M059J (cell line): ENCODE measurements around the gene INO80. TPM values are rescaled to one million over a fixed set of nuclear protein-coding genes. Genes with fewer than 3 reads are reported as not detected.
"Not testable (repeated sequence)": the region's sequence is repeated elsewhere in the genome, so short reads cannot be mapped to it uniquely, and the experiment has no call there.

Experiments used
- DNase-seq: peaks from one replicate; pipeline ENCODE4 v3.0.0-alpha.2; 2012; ENCODE audit warnings: low read depth
- total RNA-seq: library from RNA; depleted of rRNA; stranded (reverse); fragments of >200 nt; shearing (Covaris generic); gene quantifications from 2 replicates; pipeline ENCODE4 v1.2.3, GENCODE V29; 2014

INO80 gene
- total RNA-seq, 1 experiment from 2014 or later: 18.9 TPM

DNA sequence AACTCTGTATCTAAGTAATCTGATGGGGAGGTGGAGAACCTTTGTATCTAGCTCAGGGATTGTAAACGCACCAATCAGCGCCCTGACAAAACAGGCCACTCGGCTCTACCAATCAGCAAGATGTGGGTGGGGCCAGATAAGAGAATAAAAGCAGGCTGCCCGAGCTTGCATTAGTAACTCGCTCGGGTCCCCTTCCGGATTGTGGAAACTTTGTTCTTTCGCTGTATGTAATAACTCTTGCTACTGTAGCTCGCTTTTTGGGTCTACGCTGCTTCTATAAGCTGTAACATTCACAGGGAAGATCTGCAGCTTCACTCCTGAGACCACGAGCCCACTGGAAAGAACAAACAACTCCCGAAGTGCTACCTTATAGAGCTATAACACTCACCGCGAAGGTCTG is 153.8 kb downstream of the INO80 start:
- DNase-seq: not testable (repeated sequence)

DNA sequence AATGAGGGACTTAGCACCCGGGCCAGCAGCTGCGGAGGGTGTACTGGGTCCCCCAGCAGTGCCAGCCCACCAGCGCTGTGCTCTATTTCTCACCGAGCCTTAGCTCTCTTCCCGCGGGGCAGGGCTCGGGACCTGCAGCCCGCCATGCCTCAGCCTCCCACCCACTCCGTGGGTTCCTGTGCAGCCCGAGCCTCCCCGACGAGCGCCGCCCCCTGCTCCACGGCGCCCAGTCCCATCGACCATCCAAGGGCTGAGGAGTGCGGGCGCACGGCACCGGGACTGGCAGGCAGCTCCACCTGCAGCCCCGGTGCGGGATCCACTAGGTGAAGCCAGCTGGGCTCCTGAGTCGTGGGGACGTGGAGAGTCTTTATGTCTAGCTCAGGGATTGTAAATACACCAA is 154.3 kb downstream of the INO80 start:
- DNase-seq: not testable (repeated sequence)

DNA sequence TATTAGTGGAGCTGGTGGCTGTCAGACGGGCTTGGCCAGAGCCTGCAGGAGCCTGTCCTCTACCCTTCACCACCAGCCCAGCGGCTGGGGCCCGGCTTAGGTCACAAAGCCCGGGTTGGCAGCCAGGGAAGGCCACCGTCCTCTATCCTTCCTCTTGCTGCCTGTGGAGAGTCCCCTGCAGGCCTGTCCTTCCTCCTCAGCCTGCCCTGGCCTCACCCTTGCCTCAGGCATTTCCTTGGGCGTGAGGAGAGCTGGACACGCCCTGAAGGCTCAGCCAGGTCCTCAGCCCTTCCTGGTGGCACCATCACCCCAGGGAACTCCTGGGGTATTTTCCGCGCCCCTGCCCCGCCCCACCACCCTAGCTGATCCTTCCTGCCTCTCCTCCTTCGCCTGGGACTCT is 155.2 kb downstream of the INO80 start:
- no peak for DNase-seq

DNA sequence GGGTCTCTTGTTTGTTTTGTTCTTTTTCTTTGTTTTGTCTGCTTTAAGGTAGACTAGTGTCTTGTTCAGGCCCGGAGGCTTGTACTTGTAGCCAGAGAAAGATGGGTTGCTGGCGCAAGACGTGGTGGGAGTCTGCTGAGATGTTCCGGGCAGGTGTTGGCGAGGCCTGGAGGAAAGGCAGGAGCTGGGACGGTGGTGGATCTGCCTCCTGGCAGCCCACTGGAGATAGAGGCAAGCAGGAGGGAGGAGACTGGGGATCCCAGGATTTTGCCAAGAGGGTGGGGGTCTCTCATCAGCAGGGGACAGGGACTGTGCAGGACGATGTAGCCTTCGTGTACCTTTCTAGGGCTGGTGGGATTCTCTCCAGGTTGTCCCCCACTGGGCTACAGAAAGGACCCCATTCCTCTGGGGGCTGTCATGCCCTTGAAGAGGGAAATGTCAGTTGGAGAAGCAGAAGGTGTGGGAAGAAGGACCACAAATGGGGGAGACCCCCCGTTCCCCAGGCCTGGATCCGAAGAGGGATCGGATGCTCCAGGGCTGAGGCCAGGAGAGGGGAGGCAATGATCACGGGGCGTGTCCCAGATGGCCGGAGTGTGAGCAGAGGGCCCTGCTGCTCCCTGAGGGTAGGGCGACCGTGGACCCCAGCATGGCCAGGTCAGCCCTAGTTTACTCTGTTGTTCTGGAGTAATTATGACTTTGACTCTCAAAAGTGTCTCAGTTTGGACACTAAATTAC is 155.8 kb downstream of the INO80 start:
- no peak for DNase-seq

DNA sequence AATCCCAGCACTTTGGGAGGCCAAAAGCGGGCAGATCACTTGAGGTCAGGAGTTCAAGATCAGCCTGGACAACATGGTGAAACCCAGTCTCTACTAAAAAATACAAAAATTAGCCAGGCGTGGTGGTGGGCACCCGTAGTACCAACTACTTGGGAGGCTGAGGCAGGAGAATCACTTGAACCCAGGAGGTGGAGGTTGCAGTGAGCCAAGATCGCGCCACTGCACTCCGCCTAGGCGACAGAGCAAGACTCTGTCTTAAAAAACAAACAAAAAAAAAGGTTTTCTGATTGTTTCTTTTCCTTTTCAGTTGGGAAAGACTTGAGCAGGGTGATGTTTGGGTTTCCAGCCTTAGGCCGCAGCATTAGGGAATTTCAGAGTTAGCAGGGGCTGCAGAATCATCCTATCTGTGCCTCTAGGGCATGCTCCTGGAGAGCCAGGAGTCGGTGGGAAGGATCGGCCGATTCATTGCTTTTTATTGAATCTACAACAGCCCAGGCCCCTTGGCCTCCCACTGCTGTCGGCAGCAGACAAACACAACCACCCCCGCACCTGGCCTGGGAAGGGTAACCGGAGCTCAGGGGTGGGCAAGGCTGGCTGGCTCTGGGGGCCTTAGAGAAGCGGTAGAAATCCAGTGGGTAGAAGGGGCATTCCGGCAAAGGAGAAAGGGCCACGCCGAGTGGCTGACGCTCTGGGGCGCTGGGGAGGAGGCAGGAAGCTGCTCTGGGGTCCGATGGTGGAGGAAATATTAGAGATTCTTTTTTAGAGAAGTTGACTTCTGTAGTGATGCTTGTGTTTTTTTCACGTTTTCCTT is 156.5 kb downstream of the INO80 start:
- DNase-seq: no peak

DNA sequence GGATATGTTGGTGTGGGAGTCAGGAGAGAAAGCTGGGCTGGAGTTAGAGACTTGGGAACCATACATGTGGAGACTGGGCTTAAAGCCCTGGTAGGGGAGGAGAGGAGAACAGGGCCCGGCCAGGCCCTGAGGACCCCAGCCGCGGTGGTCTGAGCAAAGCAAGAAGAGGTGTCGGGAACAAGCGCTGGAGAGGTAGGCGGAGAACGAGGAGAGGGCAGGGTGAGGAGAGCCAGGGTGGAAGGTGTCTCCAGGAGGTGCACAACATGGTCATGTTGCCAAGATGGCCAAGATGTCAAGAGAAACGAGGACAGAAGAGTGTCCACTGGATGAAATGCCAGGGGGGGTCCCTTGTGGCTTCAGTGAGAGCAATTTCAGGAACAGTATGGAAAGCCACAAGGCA is 157.4 kb downstream of the INO80 start:
- no peak for DNase-seq

DNA sequence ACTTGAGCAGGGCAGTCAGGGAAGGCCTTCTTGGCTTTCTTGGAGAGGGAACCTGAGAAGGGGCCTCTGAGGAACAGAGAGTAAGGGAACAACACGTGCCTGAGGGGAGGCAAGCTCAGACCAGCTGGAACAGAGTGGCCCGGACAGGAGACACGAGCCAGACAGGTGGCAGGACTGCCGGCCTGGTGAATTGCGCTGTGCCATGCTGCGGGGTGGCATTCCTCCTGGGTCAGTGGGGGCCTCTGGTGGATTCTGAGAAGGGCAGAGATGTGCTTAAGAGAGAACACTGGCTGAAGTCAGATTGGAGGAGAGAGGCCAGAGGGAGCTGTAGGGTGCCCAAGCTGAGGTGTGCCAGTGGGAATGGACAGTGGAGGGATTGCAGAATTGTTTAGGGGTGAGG is 157.9 kb downstream of the INO80 start:
- no peak for DNase-seq

DNA sequence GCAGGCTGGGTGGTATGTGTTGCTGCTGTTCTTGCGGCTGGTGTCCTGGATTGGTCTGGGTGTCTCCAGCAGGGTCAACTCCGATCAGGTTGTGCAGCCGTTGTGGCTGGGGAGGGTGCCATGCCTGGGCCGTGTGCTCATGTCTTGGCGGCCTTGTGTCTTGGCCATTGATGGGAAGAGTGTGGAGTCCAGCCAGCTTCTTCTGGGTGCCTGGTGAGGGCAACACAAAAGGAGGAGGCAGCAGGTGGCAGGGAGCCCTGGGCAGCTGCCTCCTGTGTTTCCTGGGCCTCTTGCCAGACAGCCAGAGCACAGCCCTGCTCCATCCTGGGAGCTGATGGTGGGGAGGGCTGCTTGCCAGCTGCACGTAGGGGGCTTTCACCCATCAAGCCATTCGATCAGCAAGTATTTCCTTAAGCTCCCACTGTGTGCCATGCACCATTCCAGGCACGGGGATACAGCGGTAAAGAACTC is 158.5 kb downstream of the INO80 start:
- DNase-seq: peak; percentile 28

DNA sequence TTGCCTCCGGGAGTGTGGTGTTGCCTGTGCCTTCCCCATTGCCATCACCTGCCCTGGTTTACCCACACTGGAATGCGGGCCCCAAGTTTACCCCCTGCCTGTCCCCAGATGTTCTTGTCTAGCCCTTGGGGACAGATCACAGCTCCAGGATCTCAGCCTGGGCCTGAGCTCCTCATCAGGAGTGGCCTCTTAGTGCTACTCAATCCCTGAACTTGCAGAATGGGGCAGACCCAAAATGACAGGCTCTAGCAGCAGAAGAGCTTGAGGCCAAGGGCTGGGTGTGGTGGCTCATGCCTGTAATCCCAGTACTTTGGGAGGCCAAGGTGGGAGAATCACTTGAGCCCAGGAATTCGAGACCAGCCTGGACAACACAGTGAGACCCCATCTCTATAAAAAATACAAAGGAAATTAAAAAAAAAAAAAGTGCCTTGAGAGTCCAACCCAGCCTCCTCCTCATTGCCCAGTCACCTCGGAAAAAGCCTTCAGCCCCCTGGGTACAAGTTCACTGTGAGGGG is 159.0 kb downstream of the INO80 start:
- no peak for DNase-seq

DNA sequence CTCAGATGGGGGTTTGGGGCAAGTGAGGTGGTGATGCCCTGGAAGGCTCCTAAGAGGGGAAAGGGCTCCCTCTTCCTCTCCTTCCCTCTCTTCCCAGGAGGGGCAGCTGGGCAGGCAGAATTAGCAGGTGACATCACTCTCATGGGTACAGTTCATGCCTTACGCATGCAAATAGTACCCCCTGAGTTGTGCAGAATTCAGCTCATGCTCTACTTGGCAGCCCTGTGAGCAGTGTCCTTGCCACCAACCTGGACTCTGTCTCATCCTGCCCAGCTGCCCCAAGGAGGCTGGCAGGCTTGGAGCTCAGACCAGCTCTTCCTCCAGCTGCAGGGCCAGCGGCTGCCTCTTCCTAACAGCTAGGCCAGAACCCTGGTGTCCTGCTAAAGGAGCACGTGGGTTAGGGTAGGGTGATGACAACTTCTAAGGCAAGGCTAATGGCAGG is 159.5 kb downstream of the INO80 start:
- DNase-seq: no peak

DNA sequence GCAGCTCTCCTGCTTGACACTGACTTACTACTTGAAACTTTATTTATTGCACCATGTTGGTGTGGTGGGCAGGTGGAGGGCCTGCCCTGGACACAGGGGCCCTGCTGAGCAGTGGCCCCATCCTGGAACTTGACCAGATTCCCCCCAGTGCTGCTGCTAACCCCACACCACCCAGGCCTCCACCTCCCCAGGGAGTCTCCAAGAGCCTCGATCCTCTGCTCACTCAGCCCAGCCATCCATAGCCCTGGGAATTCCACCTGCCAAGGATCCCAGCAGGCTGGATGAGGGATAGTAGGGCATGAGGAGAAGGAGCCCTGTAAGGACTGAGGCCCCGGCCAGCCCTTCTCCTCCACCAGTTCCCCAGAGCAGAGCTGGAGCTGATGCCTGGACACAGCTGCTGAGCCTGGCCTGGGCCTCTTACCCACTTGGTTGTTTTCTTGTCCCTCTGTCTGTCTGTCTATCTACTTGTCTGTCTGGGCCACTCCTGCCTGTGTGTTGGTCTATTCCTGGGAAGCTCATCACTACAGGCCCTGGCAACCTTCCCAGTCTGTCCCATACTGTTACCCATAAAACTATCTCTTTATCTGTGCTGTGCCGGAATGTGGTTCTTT is 160.0 kb downstream of the INO80 start:
- no peak for DNase-seq

DNA sequence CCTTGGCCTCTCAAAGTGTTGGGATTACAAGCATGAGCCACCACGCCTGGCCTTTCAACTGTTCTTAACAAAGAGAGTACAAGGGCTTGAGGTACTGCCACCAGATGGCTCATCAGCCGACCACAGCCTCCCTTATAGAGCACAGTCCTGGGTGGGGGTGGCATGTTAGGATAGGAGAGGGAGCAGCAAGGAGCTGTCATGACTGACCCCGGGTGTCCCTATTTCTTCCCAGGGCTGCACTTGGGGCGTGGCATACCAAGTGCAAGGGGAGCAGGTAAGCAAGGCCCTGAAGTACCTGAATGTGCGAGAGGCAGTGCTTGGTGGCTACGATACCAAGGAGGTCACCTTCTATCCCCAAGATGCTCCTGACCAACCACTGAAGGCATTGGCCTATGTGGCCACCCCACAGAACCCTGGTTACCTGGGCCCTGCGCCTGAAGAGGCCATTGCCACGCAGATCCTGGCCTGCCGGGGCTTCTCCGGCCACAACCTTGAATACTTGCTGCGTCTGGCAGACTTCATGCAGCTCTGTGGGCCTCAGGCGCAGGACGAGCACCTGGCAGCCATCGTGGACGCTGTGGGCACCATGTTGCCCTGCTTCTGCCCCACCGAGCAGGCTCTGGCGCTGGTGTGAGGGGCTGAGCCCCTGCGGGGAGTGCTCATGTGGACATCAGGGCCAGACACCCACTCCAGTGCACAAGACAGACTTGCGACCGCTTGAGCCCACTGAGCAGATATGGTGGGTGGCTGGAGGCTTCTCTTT is 160.8 kb downstream of the INO80 start:
- no peak for DNase-seq

DNA sequence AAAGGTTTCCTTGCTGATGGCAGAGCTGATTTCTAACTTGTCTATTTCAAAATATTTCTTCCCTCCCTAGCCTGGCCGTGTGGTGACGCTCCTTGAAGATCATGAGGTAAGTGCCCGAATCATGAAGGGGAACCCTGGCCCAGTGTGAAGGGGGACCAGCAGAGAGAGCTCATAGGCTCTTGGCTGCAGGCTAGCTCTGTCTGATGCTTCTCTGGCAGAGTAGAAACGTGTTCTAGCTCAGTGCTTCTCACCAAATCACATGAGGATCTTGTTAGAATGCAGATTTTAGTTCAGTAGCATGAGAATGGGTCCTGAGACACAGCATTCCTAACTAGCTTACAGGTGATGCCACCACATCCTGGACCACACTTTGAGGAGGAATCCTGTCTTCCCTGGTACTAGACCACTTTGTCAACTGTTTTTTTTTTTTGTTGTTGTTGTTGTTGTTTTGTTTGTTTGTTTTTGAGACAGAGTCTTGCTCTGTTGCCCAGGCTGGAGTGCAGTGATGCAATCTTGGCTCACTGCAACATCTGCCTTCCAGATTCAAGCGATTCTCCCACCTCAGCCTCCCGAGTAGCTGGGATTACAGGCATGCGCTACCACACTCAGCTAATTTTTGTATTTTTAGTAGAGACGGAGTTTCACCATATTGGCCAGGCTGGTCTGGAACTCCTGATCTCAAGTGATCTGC is 161.8 kb downstream of the INO80 start:
- DNase-seq: not testable (repeated sequence)

DNA sequence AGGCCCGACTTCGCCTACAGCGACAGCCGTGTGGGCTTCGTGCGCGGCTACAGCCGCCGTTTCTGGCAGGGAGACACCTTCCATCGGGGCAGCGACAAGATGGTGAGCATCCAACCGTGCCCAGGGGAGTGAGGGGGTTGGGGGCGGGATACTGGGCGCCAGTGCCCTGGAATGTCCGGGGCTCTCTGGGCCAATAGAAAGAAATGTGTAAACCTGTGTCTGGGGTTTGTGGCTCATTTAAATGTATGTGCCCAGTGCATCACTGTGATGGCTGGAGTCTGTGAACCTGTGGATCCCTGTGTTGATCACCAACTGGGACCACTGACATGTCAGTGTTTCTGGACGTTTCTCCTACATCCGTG is 162.4 kb downstream of the INO80 start:
- DNase-seq: no peak

DNA sequence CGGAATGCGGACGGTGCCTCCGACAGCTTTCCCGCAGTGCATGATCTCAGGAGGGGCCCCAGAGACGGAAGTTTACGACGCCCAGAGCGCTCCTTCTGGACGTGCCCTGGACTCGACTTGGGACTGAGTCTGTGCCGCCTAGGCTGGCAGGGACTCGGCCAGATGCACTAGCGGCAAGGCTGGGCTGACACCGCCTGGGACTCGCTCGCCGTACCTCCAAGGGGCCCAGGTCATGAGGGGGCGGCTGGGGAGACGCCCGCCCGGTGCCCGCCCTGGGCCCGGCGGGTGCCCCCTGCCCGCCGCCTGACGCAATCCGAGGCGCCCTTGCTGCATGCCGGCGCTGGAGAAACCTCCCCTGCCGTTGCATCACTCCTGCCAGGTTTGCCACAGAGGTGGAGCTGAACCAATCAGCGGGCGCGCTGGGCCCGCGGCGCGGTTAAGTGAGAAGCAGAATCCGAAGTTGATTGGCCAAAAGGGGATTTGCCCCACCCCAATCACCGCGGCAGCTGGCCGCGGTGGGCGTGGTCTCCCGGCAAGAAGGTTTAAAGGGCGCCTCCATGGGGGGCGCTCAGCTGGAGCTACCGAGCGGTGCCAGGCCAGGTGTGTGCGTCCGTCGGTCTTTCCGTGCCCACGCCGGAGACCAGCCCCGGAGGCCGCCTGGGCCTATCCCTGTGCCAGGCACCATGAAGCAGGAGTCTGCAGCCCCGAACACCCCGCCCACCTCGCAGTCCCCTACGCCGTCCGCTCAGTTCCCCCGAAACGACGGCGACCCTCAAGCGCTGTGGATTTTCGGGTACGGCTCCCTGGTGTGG is 163.0 kb downstream of the INO80 start, which contains the start of gene CHAC1:
CHAC1 (plus strand) TSS at position 571 of the 812 bp plus-strand sequence; CDS start at position 684, 113 bp downstream.
- peak; percentile 94 for DNase-seq

DNA sequence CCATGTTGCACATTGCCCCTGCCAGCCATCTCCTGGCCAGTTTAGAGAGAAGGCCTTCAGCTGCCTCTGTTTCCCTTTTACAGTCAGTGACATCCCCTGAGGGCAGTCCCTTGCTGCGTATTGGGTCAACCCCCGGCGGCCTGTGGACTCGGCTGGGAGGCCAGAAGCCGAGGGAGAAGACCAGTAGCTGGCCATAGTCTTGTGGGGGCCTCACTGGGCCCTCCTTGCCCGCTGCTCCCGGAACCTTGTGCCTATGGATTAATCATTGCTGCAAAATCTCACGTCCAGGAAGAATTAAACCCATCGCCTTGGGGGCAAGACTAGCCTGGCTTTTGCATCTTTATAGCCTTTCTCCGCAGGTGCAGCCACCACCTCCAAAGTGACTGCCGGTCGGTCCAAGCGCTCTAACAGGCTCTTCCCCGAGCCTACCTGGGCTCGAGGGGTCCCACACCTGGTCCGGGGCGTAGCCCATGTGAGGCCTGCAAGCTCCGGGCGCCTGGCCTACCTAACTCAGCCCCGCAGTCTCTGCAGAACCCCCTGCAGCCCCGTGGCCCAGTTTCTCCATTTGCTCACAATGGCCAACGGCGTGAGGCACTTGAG is 163.7 kb downstream of the INO80 start:
- no peak for DNase-seq

DNA sequence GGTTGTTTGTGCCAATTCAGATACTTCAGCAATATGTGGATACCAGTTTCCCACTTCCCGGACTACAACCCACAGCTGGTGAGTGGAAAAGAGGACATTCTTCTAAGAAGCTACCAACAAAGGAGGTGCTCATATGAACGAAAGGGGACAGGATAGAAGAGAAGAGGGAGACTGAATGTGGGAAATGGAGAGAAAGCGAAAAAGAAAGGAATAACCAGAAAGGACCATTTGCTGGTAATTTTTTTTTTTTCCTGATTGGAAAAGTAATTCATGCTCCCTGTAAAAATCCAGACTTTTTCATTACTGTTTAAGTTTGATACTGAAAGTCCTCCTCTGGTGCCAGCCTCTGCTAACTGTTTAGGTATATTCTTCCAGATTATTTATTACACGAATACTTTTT is 164.3 kb downstream of the INO80 start:
- no peak for DNase-seq

DNA sequence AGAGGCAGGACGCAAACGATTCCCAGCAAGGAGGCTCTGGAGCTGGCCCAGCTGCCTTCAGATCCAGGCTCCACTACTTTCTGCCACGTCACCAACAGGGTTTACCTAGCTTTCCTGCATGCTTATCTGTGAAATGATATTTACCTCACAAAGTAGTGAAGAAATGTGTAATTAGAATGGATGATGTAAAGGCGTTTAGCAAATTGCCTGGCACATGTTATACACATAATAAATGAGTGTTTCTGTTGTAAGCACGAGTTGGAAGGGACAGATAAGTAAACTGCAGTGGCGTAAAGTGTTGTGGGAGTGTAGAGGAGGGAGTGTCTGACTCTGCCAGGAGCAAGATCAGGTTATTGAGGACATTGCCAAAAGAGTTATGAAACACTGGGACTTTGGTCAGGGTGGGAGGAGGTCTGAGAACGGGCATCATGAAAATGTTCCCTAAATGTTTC is 166.3 kb downstream of the INO80 start:
- DNase-seq: no peak

DNA sequence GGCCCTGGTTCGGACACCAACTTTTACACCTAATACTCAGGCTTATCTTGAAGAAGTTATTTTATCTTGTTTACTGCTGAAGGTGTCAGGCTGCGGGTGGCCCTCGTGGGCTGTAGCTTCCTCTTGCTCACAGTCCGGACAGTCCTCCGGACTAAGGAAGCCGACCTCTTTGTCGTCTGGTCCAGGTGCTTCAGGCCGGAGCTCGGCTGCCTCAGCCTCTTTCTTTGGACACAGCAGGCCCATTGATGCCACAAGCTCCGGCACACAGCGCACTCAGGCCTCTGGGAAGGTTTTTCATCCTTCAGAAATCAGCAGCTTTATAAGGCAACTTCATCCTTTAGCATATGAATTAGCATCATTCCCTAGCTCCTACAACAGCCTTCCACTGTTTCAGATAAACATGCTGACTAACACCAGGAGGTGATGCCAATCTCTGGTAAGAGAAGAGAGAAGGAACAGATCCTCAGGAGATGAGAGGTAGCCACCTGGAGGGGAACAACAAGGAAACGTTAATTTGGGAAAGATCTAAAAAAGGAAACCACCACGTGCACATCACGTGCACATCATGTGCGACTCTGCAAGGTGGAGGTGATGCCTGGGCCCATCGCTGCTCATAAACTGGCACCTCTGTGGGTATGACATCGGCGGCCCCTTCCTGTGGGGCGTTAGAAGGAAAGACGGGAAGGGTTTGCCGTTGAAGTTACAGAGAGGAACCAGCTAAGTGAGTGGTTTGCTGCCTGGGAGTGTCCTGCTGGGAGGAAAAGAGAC is 167.2 kb downstream of the INO80 start:
- no peak for DNase-seq
